H1 (cell line): ENCODE measurements around the gene PIGU. TPM values are rescaled to one million over a fixed set of nuclear protein-coding genes. Genes with fewer than 3 reads are reported as not detected.

Experiments
- CTCF ChIA-PET: fragments of 300-600 bp; sonication (Branson Sonifier 250); formaldehyde crosslinking; loops from one replicate; lab custom pipeline; 2021; ENCODE audit not compliant: partially characterized antibody; lab: Charles Lee
- POLR2A ChIA-PET: fragments of 300-600 bp; sonication (Branson Sonifier 250); formaldehyde crosslinking; loops from one replicate; lab custom pipeline; 2021; ENCODE audit warnings: inconsistent platforms; ENCODE audit not compliant: partially characterized antibody; lab: Charles Lee
- DNase-seq, 2 experiments: peaks; one replicate each; pipeline versions ENCODE4 v3.0.0 to v3.0.0-alpha.2; 2010 to 2022; ENCODE audit warnings: low spot score in 2 of 2, low read depth in 1 of 2, mixed read lengths in 1 of 2
- FAIRE-seq: peaks from 2 replicates; lab custom pipeline; 2011; peaks lifted over from hg19 to GRCh38; lab: Jason Lieb, UNC
- H2AFZ ChIP-seq: 2 replicates; pipeline ENCODE4 v1.8.1; 2012; ENCODE audit warnings: low read length, inconsistent platforms
- H2AK5ac ChIP-seq: 2 replicates; pipeline ENCODE4 v1.6.1; 2013; ENCODE audit warnings: low read depth, low read length
- H2BK120ac ChIP-seq: replicated peaks from 2 replicates; pipeline ENCODE3; 2013; ENCODE audit warnings: low read depth, low read length, inconsistent platforms
- H2BK12ac ChIP-seq: 2 replicates; pipeline ENCODE4 v1.6.1; 2013; ENCODE audit warnings: low read depth, low read length
- H2BK15ac ChIP-seq: 2 replicates; pipeline ENCODE4 v1.6.1; 2013; ENCODE audit warnings: low read length
- H2BK20ac ChIP-seq: 2 replicates; pipeline ENCODE4 v1.6.1; 2013; ENCODE audit warnings: low read length
- H2BK5ac ChIP-seq: 2 replicates; pipeline ENCODE4 v1.6.1; 2013; ENCODE audit warnings: low read depth, low read length
- H3K14ac ChIP-seq: 2 replicates; pipeline ENCODE4 v1.6.1; 2013; ENCODE audit warnings: inconsistent platforms; ENCODE audit not compliant: insufficient read length
- H3K18ac ChIP-seq: 2 replicates; pipeline ENCODE4 v1.6.1; 2013; ENCODE audit warnings: low read length; ENCODE audit errors: extremely low read depth
- H3K23ac ChIP-seq: 2 replicates; pipeline ENCODE4 v1.6.1; 2013; ENCODE audit warnings: inconsistent platforms; ENCODE audit not compliant: insufficient read length
- H3K23me2 ChIP-seq: 2 replicates; pipeline ENCODE4 v1.6.1; 2013; ENCODE audit warnings: low read depth, low read length
- H3K27ac ChIP-seq: 2 replicates; pipeline ENCODE4 v1.6.1; 2011; ENCODE audit warnings: low read depth, low read length, inconsistent platforms
- H3K27me3 ChIP-seq, 4 experiments: replicated peaks in 1 of 4; 1 replicate in 1 of 4; 2 replicates in 3 of 4; pipeline versions ENCODE4 v1.6.1 to v1.8.1; 2011 to 2013; ENCODE audit warnings: low read length in 3 of 4, mild to moderate bottlenecking in 3 of 4, inconsistent platforms in 2 of 4, mixed read lengths in 2 of 4, moderate library complexity in 1 of 4; ENCODE audit not compliant: control insufficient read depth in 3 of 4, insufficient read depth in 3 of 4; ENCODE audit errors: extremely low read depth in 1 of 4
- H3K36me3 ChIP-seq, 4 experiments: 2 replicates each; pipeline versions ENCODE4 v1.6.1 to v1.8.1; 2011 to 2013; ENCODE audit warnings: mild to moderate bottlenecking in 4 of 4, low read length in 3 of 4, moderate library complexity in 2 of 4, control low read depth in 1 of 4, inconsistent platforms in 1 of 4; ENCODE audit not compliant: insufficient read depth in 4 of 4, control insufficient read depth in 2 of 4
- H3K4ac ChIP-seq: replicated peaks from 2 replicates; pipeline ENCODE3; 2013; ENCODE audit warnings: low read length, low read depth, mixed read lengths, inconsistent platforms; ENCODE audit not compliant: insufficient read length
- H3K4me1 ChIP-seq, 4 experiments: replicated peaks in 1 of 4; 1 replicate in 1 of 4; 2 replicates in 3 of 4; pipeline versions ENCODE4 v1.6.1 to v1.8.1; 2011 to 2013; ENCODE audit warnings: low read length in 3 of 4, inconsistent platforms in 2 of 4, mixed read lengths in 1 of 4; ENCODE audit not compliant: insufficient read depth in 4 of 4, control insufficient read depth in 3 of 4
- H3K4me2 ChIP-seq, 2 experiments: 2 replicates each; pipeline versions ENCODE4 v1.6.1 to v1.8.1; 2011 to 2013; ENCODE audit warnings: low read depth in 2 of 2, low read length in 2 of 2, control low read depth in 1 of 2, inconsistent platforms in 1 of 2, mild to moderate bottlenecking in 1 of 2; ENCODE audit not compliant: insufficient read depth in 1 of 2
- H3K4me3 ChIP-seq, 4 experiments: fragments of 200-600, 300-600 bp in 1 of 4; sonication (generic), shearing (Covaris generic), sonication (Bioruptor Twin) in 1 of 4; 2 replicates each; pipeline versions ENCODE4 v1.5.1 to v1.8.1; 2011 to 2016; ENCODE audit warnings: low read length in 4 of 4, low read depth in 3 of 4, control low read depth in 2 of 4, inconsistent platforms in 2 of 4, mild to moderate bottlenecking in 2 of 4, mixed read lengths in 1 of 4, moderate library complexity in 1 of 4; ENCODE audit not compliant: insufficient read depth in 2 of 4; ENCODE audit errors: extremely low read depth in 1 of 4
- H3K56ac ChIP-seq: replicated peaks from 2 replicates; pipeline ENCODE3; 2013; ENCODE audit warnings: low read depth, mild to moderate bottlenecking, mixed read lengths, low read length, inconsistent platforms; ENCODE audit not compliant: insufficient read length
- H3K79me1 ChIP-seq: 2 replicates; pipeline ENCODE4 v1.6.1; 2013; ENCODE audit warnings: low read depth, low read length, control low read depth
- H3K79me2 ChIP-seq, 2 experiments: 2 replicates each; pipeline versions ENCODE4 v1.6.1 to v1.8.1; 2012 to 2013; ENCODE audit warnings: low read length in 2 of 2, mild to moderate bottlenecking in 2 of 2, inconsistent platforms in 1 of 2; ENCODE audit not compliant: insufficient read depth in 2 of 2, control insufficient read depth in 1 of 2
- H3K9ac ChIP-seq, 4 experiments: replicated peaks in 1 of 4; 1 replicate in 1 of 4; 2 replicates in 3 of 4; pipeline versions ENCODE4 v1.6.1 to v1.8.1; 2011 to 2013; ENCODE audit warnings: low read depth in 3 of 4, low read length in 3 of 4, control low read depth in 2 of 4, mild to moderate bottlenecking in 2 of 4, moderate library complexity in 2 of 4, inconsistent platforms in 1 of 4; ENCODE audit errors: extremely low read depth in 1 of 4
- H3K9me3 ChIP-seq, 2 experiments: 2 replicates each; pipeline versions ENCODE4 v1.6.1 to v1.8.1; 2012 to 2013; ENCODE audit warnings: mild to moderate bottlenecking in 2 of 2, moderate library complexity in 2 of 2, control low read depth in 1 of 2, inconsistent platforms in 1 of 2, low read depth in 1 of 2, low read length in 1 of 2, mixed read lengths in 1 of 2; ENCODE audit not compliant: insufficient read depth in 2 of 2
- H4K20me1 ChIP-seq, 2 experiments: replicated peaks in 1 of 2; 2 replicates each; pipeline versions ENCODE3 to v1.8.1; 2011 to 2013; ENCODE audit warnings: inconsistent platforms in 2 of 2, low read length in 2 of 2, mild to moderate bottlenecking in 1 of 2; ENCODE audit not compliant: insufficient read depth in 2 of 2, control insufficient read depth in 1 of 2
- H4K5ac ChIP-seq: 2 replicates; pipeline ENCODE4 v1.6.1; 2013; ENCODE audit warnings: low read length, low read depth, mixed read lengths, inconsistent platforms; ENCODE audit not compliant: insufficient read length
- H4K8ac ChIP-seq: 2 replicates; pipeline ENCODE4 v1.8.0; 2013; ENCODE audit warnings: mild to moderate bottlenecking, moderate library complexity, low read length, inconsistent platforms; ENCODE audit not compliant: insufficient read depth; ENCODE audit errors: extremely low read depth
- H4K91ac ChIP-seq: replicated peaks from 2 replicates; pipeline ENCODE3; 2013; ENCODE audit warnings: low read length, mixed read lengths, inconsistent platforms; ENCODE audit not compliant: insufficient read length
- CEBPB ChIP-seq: IDR thresholded peaks from 2 replicates; pipeline ENCODE4 v1.6.1; 2012; ENCODE audit warnings: low read depth, low read length
- CREB1 ChIP-seq: IDR thresholded peaks from 2 replicates; pipeline ENCODE4 v1.6.1; 2012; ENCODE audit warnings: inconsistent platforms
- CTBP2 ChIP-seq: IDR thresholded peaks from 2 replicates; pipeline ENCODE4 v1.7.0; 2011; ENCODE audit warnings: borderline replicate concordance, mild to moderate bottlenecking, moderate library complexity, mixed read lengths, low read length; ENCODE audit not compliant: insufficient read depth, insufficient read length
- CTCF ChIP-seq, 3 experiments: IDR thresholded peaks; 1 replicate in 2 of 3; 2 replicates in 1 of 3; pipeline versions ENCODE4 v1.5.1 to v1.6.1; 2011; ENCODE audit warnings: low read length in 3 of 3, mild to moderate bottlenecking in 3 of 3, inconsistent platforms in 2 of 3, low read depth in 1 of 3, moderate library complexity in 1 of 3; ENCODE audit not compliant: insufficient read depth in 1 of 3; ENCODE audit errors: control extremely low read depth in 1 of 3
- EZH2 ChIP-seq: fragments of 200-600 bp; sonication (generic); IDR thresholded peaks from 2 replicates; pipeline ENCODE4 v1.7.1; 2012; ENCODE audit warnings: low read depth, mild to moderate bottlenecking, moderate library complexity, low read length, inconsistent platforms; ENCODE audit not compliant: severe bottlenecking
- GTF2F1 ChIP-seq: IDR thresholded peaks from 2 replicates; pipeline ENCODE4 v1.6.1; 2012; ENCODE audit warnings: low read depth, low read length, improper control_type of control experiment, borderline replicate concordance
- POU5F1 ChIP-seq: IDR thresholded peaks from 2 replicates; pipeline ENCODE4 v1.6.1; 2011; ENCODE audit warnings: low read depth, mild to moderate bottlenecking, low read length, moderate library complexity
- SAP30 ChIP-seq: fragments of 300-600 bp; sonication (generic); IDR thresholded peaks from 2 replicates; pipeline ENCODE4 v1.7.1; 2012; ENCODE audit warnings: low read length, moderate library complexity, mild to moderate bottlenecking, inconsistent platforms; ENCODE audit not compliant: insufficient read depth, insufficient replicate concordance
- SUZ12 ChIP-seq: fragments of 200-600 bp; sonication (generic); IDR thresholded peaks from 2 replicates; pipeline ENCODE4 v1.6.1; 2012; ENCODE audit warnings: mild to moderate bottlenecking, inconsistent platforms, low read length, moderate library complexity, mixed read lengths
- TAF7 ChIP-seq: optimal IDR thresholded peaks from 2 replicates; pipeline ENCODE3; 2011; ENCODE audit warnings: low read depth, mild to moderate bottlenecking, inconsistent platforms, low read length, moderate library complexity, borderline replicate concordance
- TEAD4 ChIP-seq: IDR thresholded peaks from 2 replicates; pipeline ENCODE4 v1.6.1; 2012; ENCODE audit warnings: low read depth, low read length, inconsistent platforms, mixed read lengths
- ZNF274 ChIP-seq: IDR thresholded peaks from 2 replicates; pipeline ENCODE4 v1.7.0; 2012; ENCODE audit warnings: low read length, borderline replicate concordance; ENCODE audit errors: extremely low read depth
- WGBS, 2 experiments: shearing (Covaris generic) in 1 of 2; methylation state at CpG; one replicate each; pipeline versions ENCODE4 v1.1.6 to v1.1.7; 2013 to 2015; ENCODE audit warnings: low lambda C conversion rate in 2 of 2, mixed read lengths in 2 of 2, inconsistent platforms in 1 of 2, low coverage in 1 of 2, missing lambda C conversion rate in 1 of 2; ENCODE audit not compliant: insufficient replicate concordance in 2 of 2, insufficient coverage in 1 of 2, insufficient read length in 1 of 2; ENCODE audit errors: extremely low coverage in 1 of 2, missing lambda C conversion rate in 1 of 2; 5-methylcytosine and 5-hydroxymethylcytosine counted together
- polyA plus RNA-seq, 7 experiments: library from polyadenylated mRNA; depleted of rRNA in 3 of 7; stranded (reverse) in 5 of 7; unstranded in 2 of 7; fragments of >200 nt in 5 of 7; fragments of 200-250 nt in 2 of 7; gene quantifications; 1 replicate in 5 of 7; 2 replicates in 1 of 7; 4 replicates in 1 of 7; pipeline versions ENCODE4 v1.2.1 to v1.2.3, GENCODE V29; 2011 to 2013; ENCODE audit warnings: missing spikeins in 2 of 7, mixed read lengths in 2 of 7
- total RNA-seq: library from RNA; stranded (reverse); fragmentation: NEBNext Ultra II Directional; extraction: Animal tissue kit (Norgen Biotek cat#: 25700); gene quantifications from 2 replicates; pipeline ENCODE4 v1.2.1, GENCODE V29; 2021

Gene PIGU
- total and polyA plus RNA-seq, 2 of the 8 experiments (the other 6 are each of a cell fraction or from before 2014, with no cell fraction given): 28.3 to 117 TPM

- Histone ChIP-seq H3K79me1 (no peaks in the 10 kb centered on the region), H3K18ac (no peak overlapping the region), H3K56ac (no peak overlapping the region), H2BK20ac (no peak overlapping the region), H3K36me3 (no peaks in the 10 kb centered on the region), H4K20me1 (no peaks in the 10 kb centered on the region), H4K91ac (no peak overlapping the region), H2BK5ac (no peak overlapping the region), H3K4me3 (no peak overlapping the region), H3K4me2 (no peak overlapping the region), H2BK12ac (no peak overlapping the region), H4K5ac (no peak overlapping the region), H3K27ac (no peak overlapping the region), H3K4ac (no peak overlapping the region), H3K23ac (no peak overlapping the region), H3K14ac (no peak overlapping the region), H4K8ac (no peak overlapping the region), H2BK15ac (no peak overlapping the region), H3K9me3 (no peaks in the 10 kb centered on the region), H3K9ac (no peak overlapping the region), H2BK120ac (no peak overlapping the region), H3K4me1 (no peaks in the 10 kb centered on the region), H3K23me2 (no peaks in the 10 kb centered on the region; the same call in 1 of the 2 replicates), H2AFZ (no peak overlapping the region), H3K79me2 (no peaks in the 10 kb centered on the region), H3K27me3 (no peaks in the 10 kb centered on the region), H2AK5ac (no peak overlapping the region)
- 84% methylated on average over 2 of the region's 2 CpGs; no CpG with 5 or more reads in 1 of the 2 experiments for WGBS, 2 experiments
- POLR2A ChIA-PET: interaction anchor here (0.6 to 1.6 kb wide), 2 partner anchors 9 to 12 kb away, joined by 4 to 6 read pairs; no protein-coding TSS in a partner anchor
- CTCF ChIA-PET: interaction anchor here (1.0 kb wide), 2 partner anchors 20 to 80 kb away, joined by 3 to 4 read pairs; no protein-coding TSS in a partner anchor
- FAIRE-seq (no peak), DNase-seq (no peak)
- TF ChIP-seq TEAD4 (no peak), EZH2 (no peak), POU5F1 (no peak), CREB1 (no peak), CTBP2 (no peak), ZNF274 (no peak), GTF2F1 (no peak), SAP30 (no peak), CTCF (IDR thresholded peaks at IDR 0.05; ENCODE audit: control extremely low read depth in 1 of 3, insufficient read depth in 1 of 3, low read depth in 1 of 3, low read length in 3 of 3) (no peak), TAF7 (no peak), CEBPB (no peak), SUZ12 (no peak)
Measured at GRCh38 chr20:34689486-34689885, 12.6 kb upstream of the PIGU start.
